Left colon (tissue), 2 donors: ENCODE results near the gene CNTNAP5. TPM values are rescaled to one million over a fixed set of nuclear protein-coding genes. Genes with fewer than 3 reads are reported as not detected.
A peak's percentile ranks its signal among the peaks of the same experiment; 100 is the strongest.

Experiments used
- ATAC-seq: fragments of 200-7000 bp; cut with Tn5 transposase; one replicate; pipeline ENCODE4 v1.9.1; 2020; ENCODE audit warnings: mild to moderate bottlenecking, moderate library complexity
- DNase-seq, 2 donors: peaks; one replicate each; pipeline ENCODE4 v3.0.0-alpha.2; 2020
- intact Hi-C, 2 donors: fragments of 100-400 bp; cut with DNase I in 1 of 2; cut with micrococcal nuclease in 1 of 2; formaldehyde crosslinking; loops; one replicate each; pipeline versions ENCODE4 v1.11.2 to v1.14.0; 2022; cut with DNase I, micrococcal nuclease
- total RNA-seq, 2 donors: library from RNA; stranded (reverse); fragmentation: NEBNext Ultra II Directional; extraction: Animal tissue kit (Norgen Biotek cat#: 25700); gene quantifications; one replicate each; pipeline ENCODE4 v1.2.1, GENCODE V29; 2021
- donor health status: DM: no; HTN: no; CAD: no.
- donor health status: DM: yes; HTN: yes; CAD: no.

The CNTNAP5 gene
- total RNA-seq, 2 donors from 2014 or later: 0.08 TPM; not detected in 1

GRCh38 chr2:124626993-124627392 lies 601.9 kb downstream of the CNTNAP5 start:
- intact Hi-C loops: no loop called here
- DNase-seq: no peak
- ATAC-seq: no peak

DNA sequence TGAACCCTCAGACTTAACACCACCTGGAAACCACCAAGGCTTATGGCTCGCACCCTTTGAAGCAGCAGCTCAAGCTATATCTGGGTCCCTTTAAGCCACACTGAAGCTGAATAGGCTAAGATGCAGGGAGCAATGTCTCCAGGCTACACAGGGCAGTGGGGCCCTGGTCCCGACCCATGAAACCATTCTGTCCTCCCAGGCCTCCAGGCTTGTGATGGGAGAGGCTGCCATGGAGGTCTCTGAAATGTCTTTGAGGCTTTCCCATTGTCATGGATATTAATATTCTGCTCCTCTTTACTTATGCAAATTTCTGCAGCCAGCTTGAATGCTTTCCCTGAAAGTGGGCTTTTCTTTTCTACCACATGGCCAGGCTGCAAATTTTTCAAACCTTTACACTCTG lies 608.7 kb downstream of the CNTNAP5 start:
- intact Hi-C loops: no loop called here
- ATAC-seq (no peak), DNase-seq (no peak)

DNA sequence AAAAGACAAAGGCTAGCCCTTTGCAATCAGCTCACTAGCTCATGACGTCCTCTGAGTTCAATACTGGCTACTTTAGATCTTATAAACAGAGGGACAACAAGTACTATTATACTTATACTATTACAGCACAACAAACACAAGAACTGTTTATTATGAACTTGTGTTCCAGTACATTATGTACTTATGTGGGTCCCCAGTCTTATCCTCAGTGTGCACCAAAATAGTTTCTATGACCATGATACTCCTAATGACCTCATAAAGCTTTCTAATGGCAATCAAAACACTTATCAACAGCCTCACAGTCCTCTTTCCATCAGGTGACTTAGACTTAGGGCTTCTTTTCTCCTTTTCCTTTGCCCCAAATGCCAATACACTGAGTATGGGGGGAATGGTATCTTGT lies 614.4 kb downstream of the CNTNAP5 start:
- ATAC-seq (no peak), DNase-seq (no peak)
- intact Hi-C loops: no loop called here

DNA sequence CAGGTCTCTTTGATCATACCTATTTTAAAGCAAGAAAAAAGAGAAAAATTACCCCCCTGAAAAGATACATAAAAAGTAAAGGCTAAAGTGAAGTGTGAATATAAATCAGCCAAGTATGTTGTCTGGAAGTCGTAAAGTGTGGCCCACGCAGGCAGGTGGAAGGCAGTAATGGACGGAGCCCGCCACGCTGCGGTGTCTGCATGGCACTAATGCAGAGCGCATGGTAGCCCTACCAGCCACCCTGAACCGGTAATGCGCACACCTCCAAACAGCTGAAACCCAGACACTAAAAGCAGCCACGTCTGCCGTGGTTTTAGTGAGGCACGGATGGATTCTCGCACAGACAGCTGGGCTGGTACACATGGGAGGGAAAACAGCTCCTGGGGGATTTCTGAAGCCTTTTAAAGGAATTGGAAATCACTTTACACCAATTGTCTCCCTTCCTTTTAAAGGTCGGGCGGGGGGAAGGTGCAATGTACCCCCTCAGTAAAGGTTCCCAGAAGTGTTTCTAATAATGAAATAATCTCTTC lies 615.2 kb downstream of the CNTNAP5 start:
- intact Hi-C loops: no loop called here
- ATAC-seq (no peak), DNase-seq (no peak)

DNA sequence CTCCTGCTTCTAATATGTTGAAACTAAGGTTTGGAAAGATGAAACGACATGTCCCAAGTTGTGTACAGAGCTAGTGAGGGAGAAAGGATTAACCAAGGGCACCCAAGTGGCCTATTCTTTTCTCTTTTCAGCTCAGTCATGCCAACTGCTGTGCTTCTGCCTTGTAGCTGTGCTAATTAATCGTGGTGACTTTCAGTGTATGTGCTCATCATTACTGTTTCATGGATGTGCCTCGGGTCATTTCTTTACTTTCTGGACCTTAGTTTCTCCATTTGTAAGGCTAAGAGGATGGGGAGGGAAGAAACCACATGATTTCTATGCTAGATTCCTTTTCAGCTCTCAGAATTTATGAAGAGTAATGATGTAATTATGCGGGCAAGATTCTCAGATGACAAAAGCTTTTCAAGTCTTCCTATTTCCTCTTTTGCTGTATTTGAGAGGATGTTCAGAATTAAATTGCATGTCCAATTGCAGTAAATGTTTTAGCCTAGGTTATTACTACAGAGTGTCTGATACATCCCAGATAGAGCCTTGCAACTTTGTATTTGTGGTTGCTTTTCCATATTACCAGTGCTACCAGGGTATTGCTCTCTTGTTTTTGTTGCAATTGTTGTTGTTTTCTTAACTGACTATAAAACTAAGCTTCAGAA lies 621.2 kb downstream of the CNTNAP5 start:
- DNase-seq (no peak), ATAC-seq (no peak)
- intact Hi-C loops: no loop called here

DNA sequence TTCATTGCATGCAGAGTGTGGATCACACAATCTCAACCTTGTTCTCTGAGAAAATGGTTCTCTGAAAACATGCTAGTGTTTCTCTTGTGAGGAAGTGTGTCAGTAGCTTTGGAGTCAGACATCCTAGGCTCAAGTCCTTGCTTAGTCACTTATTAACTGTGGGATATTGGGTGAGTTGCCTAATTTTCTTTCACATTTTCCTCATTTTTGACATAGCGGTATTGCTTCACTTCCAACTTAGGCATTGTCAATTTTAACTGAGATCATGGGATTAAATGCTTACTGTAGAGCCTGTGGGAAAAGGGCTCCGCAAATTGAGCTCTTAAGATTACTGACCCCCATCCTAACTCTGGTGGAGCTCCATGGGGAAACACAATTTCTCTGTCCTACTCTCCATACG lies 622.2 kb downstream of the CNTNAP5 start:
- ATAC-seq (no peak), DNase-seq (no peak)
- intact Hi-C loops: no loop called here

- DNase-seq (no peak), ATAC-seq (no peak)
- intact Hi-C loops: no loop called here
These were observed 622.6 kb downstream of the CNTNAP5 start for GRCh38 chr2:124647663-124648062.

DNA sequence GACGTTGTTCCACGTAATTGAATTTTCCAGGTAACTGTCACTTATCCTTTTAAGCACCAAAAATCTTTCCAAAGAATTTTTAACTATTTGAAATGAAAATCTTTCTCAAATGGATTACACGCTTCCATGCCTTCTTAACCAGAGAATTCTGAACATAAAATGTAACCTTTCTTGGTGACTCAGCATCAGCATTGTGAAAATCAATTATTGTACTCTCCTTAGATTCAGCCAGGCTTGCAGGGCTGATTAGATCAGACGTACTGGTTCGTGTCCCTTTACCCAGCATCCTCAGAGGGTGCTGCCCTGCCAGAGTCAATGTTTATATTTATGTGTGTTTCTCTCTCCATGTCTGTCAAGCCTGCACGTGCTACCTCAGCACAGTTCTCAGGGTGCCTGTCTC lies 623.9 kb downstream of the CNTNAP5 start:
- intact Hi-C loops: no loop called here
- ATAC-seq: no peak
- no peak for DNase-seq

DNA sequence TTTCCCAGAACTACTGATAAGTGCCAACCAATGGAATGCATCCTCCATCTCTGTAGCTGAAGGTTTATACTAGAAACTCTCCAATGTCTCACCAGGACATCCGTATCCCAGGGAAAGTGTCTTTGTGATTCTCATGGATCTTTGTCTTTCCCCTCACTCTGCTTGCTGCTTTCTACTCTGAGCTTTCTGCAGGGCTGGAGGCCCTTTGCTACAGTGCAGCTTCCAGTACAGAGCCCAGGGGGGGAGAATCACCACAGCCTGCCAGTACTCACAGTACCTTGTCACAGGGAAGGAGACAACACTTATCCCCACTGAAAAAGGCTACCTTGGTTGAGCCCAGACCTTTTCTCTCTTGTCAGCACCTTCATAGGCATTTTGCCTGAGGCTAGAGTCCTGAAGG lies 627.0 kb downstream of the CNTNAP5 start:
- no peak for ATAC-seq
- intact Hi-C loops: no loop called here
- no peak for DNase-seq

- DNase-seq (no peak), ATAC-seq (no peak)
- intact Hi-C loops: no loop called here
These were observed 633.3 kb downstream of the CNTNAP5 start for GRCh38 chr2:124658373-124658772.

- DNase-seq: no peak
- no peak for ATAC-seq
- intact Hi-C loops: no loop called here
These were observed 636.5 kb downstream of the CNTNAP5 start for GRCh38 chr2:124661558-124661957.

- no peak for ATAC-seq
- no peak for DNase-seq
- intact Hi-C loops: no loop called here
These were observed 638.0 kb downstream of the CNTNAP5 start for GRCh38 chr2:124662946-124663644.

- no peak for ATAC-seq
- intact Hi-C loops: no loop called here
These were observed 638.5 kb downstream of the CNTNAP5 start for GRCh38 chr2:124663645-124663997.

DNA sequence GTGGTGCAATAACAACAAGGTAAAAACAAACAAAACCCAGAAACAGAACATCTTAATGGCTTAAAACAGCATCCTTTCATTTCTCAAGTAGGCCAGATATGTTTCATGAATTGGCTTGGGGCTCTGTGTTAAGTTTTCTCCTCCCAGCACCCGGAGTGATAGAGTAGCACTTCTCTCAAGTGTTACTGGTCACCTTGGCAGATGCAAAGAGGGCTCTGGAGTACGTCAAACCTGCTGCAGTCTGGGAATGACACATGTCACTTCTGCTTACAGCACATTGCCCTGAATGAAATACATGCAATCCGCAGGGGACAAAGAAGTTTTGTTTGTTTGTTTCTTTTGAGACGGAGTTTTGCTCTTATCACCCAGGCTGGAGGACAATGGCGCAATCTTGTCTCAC lies 639.3 kb downstream of the CNTNAP5 start:
- DNase-seq (no peak), ATAC-seq (no peak)
- intact Hi-C loops: no loop called here

More at GRCh38 chr2:124663645-124663997, 638.5 kb downstream of the CNTNAP5 start:
- DNase-seq: no peak

DNA sequence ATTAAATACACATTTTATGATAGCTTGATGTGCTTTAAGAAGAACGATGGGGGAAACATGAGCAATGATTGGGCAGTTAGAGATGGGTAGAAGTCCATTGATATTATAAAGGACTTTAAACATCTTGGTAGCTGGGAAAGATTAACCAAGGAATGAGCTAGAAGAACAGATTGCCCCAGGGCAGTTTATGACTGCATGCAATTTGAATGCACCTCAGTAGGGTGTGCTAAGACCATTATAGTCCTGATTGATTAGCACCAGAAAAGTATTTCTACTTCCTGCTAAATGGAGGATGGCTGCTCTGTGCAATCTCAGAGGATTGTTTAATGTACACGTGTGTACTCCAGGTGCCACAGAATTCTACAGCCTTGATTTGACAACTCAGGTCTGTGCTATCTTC lies 641.9 kb downstream of the CNTNAP5 start:
- intact Hi-C loops: no loop called here
- ATAC-seq (peak; percentile 83), DNase-seq (no peak)

DNA sequence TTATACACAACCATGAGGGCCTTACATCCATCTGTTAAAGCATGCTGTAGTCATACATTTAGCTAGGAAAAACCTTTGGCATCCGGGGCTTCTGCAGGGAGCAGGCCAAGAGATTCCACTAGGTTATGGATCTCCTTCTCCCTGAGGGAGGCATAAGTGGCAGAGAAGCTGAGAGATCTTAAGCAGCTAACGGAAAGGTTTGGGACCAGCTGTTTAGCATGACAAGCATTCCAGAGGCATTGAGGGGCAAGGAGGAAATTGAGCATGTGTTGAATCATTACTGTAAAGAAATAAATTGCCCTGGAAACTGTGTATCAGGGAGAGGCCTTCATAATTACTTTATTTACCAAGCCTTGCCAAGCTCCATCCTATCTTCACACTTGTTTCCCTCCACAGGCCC lies 643.1 kb downstream of the CNTNAP5 start:
- no peak for ATAC-seq
- intact Hi-C loops: no loop called here
- no peak for DNase-seq

DNA sequence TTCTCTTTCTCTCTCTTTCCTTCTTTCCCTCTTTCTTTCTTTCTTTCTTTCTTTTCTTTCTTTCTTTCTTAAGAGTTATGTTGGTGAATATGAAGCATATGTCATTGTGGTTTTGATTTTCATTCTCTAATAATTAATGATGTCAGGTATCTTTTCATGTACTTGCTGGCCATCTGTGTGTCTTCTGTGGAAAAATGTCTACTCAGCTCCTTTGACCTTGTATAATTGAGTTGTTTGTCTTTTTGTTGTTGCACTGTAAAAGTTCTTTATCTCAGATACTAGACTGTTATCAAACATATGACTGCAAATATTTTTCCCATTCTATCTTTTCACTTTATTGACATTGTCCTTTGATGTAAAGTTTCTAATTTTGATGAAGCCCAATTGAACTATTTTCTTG lies 645.1 kb downstream of the CNTNAP5 start:
- ATAC-seq (no peak), DNase-seq (no peak)
- intact Hi-C loops: no loop called here

DNA sequence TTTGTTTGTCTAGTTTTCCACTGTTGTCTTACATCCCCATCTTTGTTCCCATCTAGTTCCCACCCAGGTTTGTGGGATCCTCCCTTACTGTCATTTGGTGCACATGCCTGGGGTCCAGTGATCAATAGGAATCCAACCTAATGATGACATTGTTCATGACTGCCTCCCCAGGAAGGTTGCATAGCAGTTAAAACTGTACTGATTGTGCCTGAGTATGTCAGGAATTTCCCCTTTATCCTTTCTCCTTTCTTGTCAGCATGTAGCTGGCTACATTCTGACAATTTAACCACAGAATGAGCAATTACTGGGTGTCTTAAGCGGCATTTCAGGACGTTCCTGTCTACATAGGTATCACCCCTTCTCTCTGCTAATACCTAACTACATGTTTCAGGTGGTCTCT lies 653.0 kb downstream of the CNTNAP5 start:
- DNase-seq (no peak), ATAC-seq (no peak)
- intact Hi-C loops: no loop called here

GRCh38 chr2:124683536-124684428 lies 658.7 kb downstream of the CNTNAP5 start:
- no peak for DNase-seq

GRCh38 chr2:124689348-124689747 lies 664.3 kb downstream of the CNTNAP5 start:
- ATAC-seq (no peak), DNase-seq (no peak)
- intact Hi-C loops: no loop called here

More at GRCh38 chr2:124683536-124684428, 658.7 kb downstream of the CNTNAP5 start:
- intact Hi-C loops: no loop called here
- no peak for ATAC-seq
